Activated CD8-positive, alpha-beta memory T cell treated with anti-CD3 and anti-CD28 coated beads for 36 hours (primary cell): ENCODE results near the gene SMIM5. TPM values are rescaled to one million over a fixed set of nuclear protein-coding genes. Genes with fewer than 3 reads are reported as not detected.

Experiments used
- CTCF ChIA-PET: fragments of 350-600 bp; sonication (Branson Sonifier 250); formaldehyde crosslinking; loops from one replicate; lab custom pipeline; 2021; ENCODE audit warnings: antibody characterized with exemption; lab: Charles Lee
- POLR2A ChIA-PET: fragments of 350-600 bp; sonication (Branson Sonifier 250); formaldehyde crosslinking; loops from one replicate; lab custom pipeline; 2021; ENCODE audit warnings: antibody characterized with exemption; lab: Charles Lee
- total RNA-seq, 2 experiments: library from RNA; stranded (reverse); gene quantifications; one replicate each; pipeline ENCODE4 v1.2.3, GENCODE V29; 2021

SMIM5 gene
- total RNA-seq, 2 experiments from 2014 or later, result 0.25 TPM; not detected in 1

DNA sequence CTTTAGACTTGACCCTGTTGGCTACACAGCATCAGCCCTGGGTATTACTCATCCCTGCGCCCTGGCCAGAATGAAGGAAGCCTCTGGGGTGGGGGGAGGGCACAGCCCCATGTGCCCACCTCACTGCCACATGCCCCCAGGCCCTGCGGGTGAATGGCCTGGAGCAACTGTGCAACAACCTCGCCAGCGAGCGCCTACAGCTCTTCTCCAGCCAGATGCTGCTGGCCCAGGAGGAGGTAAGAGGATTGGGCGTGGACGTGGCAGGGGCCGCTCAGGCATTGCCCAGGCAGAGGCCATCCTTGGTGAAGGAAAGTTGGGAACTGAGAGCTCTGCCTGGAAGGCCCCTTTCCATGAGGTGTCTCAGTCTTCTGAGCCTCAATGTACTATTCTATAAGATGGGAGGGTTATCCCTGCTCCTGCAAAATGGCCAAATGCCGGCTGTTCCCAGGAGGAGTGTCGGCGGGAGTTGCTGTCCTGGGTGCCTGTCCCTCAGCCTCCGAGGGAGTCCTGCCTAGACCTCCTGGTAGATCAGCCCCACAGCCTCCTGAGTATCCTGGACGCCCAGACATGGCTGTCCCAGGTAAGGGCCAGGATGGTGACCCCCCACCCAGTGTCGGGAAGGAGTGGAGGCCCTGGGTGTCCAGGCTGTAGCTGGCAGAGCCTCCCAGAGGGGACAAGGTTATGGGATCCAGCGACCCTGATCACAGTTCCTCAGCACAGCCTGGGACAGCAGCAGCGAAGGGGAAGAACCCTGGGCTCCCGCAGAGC lies 36.7 kb upstream of the SMIM5 start:
- ChIA-PET CTCF (interaction anchor here (0.6 to 1.7 kb wide), 3 partner anchors 18 to 367 kb away, joined by 3 to 8 read pairs (median 3); partner anchors contain the start of gene SMIM5), POLR2A (no interaction called here)

DNA sequence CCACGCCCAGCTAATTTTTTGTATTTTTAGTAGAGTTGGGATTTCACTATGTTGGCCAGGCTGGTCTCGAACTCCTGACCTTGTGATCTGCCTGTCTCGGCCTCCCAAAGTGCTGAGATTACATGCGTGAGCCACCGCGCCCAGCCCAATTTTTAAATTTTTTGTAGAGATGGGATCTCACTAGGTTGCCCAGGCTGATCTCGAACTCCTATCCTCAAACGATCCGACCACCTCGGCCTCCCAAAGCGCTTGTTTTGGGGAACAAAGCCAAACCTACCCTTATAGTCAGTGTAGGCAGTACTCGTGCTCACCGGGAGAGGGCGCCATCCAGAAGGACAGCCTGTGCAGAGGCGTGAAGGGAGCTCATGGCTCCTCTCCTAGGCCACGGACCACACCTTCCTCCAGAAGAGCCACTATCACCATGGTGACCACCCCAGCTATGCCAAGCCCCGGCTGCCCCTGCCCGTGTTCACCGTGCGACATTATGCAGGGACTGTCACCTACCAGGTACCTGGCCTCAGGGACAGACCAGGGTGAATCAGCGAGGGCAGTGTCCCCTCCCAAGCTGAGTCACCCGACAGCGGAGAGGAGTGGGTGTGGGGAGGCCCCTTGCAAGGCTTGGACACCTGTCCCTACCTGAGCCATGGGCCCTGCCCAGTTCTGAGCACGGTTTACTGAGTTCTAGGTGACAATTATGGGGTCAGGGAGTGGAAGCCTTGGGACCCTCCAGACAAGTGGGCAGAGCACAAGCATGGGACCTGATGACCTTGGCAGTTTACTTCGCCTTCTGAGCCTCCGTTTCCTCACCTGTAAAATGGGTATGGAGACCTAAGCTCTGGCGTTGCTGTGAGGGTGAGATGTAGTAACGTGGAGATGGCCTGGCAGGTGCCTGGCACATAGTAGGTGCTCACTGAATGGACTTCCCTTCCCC lies 31.9 kb upstream of the SMIM5 start:
- CTCF ChIA-PET, result interaction anchor here (0.6 to 2.4 kb wide), 22 partner anchors 8 to 152 kb away, joined by 3 to 14 read pairs (median 4); partner anchors contain the start of genes MYO15B and SMIM5
- POLR2A ChIA-PET, result no interaction called here

DNA sequence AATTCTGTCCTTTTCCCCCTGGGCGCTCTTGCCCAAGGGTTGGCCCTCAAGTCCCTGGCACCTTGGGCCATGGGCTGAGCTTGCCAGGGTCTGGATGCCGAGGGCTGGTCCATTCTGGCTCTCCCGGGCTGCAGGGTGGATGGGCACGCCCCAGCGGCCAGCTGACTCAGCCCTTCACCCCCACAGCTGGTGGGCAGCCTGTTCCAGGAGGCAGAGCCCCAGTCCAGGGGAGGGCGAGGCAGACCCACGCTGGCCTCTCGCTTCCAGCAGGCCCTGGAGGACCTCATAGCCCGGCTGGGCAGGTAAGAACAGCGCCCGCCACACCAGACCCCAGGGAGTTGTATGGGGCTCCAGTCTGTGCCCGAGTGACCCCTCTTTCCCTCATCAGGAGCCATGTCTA lies 30.6 kb upstream of the SMIM5 start:
- ChIA-PET POLR2A (no interaction called here), CTCF (interaction anchor here (1.3 to 2.4 kb wide), 5 partner anchors 11 to 147 kb away, joined by 3 to 14 read pairs (median 6); partner anchors contain the start of gene SMIM5)

DNA sequence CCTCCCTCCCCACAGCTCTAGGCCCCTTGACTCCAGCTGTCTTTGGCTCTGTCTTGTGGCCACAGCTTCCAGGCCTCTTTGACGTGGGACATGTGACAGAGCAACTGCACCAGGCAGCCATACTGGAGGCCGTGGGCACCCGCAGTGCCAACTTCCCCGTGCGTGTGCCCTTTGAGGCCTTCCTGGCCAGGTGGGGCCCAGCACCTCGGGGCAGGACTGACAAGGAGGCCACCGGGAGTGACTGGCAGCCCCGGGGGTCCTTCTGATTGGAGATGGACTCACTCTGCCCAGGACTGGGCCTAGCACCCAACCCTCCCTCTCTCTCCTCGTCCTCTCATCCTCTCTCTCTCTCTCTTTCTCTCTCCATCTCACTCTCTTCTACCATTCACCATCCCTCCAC lies 30.1 kb upstream of the SMIM5 start:
- ChIA-PET POLR2A (no interaction called here), CTCF (interaction anchor here (2.2 to 2.4 kb wide), 2 partner anchors 47 to 147 kb away, joined by 5 to 7 read pairs; no protein-coding TSS in a partner anchor)

DNA sequence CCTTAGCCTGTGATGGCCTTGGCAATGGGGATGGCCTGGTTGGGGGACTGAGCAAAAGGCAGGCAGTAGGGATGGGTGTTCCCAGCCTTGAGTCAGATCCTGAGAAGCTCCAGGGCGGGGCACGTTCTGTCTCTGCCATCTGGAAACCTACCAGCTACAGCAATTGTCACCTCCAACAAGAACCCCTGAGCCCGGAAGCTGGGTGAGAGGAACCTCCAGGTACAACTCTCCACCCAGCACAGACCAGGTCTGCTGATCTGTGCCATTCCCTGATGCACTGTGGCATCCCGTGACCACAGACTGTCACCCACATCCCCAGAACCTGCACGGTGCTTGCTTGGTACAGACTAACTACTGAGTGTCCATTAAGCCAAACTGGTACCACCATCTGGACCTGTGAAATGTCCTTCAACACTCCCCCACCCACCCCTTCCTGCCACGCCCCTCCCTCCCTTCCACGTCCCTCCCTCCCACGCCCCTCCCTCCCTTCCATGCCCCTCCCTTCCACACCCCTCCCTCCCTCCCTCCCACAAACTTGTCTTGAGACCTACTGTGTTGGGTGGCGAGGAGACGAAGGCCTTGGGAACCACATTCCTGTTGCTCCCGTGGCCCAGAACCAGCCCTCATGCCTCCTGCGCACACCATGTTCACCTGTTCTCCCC lies 29.1 kb upstream of the SMIM5 start:
- POLR2A ChIA-PET, result no interaction called here
- CTCF ChIA-PET, result interaction anchor here (0.7 kb wide), 1 partner anchor 182 kb away, joined by 3 read pairs; no protein-coding TSS in a partner anchor

DNA sequence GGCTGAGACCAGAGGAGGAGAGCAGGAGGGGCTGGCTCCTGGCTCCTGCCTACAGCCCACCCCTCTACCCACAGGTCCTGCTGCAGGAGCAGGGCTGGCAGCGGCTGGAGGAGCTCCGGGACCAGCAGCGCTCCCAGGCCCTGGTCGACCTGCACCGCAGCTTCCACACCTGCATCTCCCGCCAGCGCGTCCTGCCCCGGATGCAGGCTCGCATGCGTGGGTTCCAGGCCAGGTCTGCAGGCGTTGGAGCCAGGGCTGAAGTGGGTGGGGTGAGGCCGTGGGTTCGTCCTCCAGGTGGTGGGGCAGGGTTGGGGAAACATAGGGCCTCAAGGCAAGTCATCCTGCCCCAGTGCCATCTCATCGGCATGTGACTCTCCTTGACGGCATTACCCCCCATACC lies 27.4 kb upstream of the SMIM5 start:
- CTCF ChIA-PET, result interaction anchor here (1.0 kb wide), 1 partner anchor 27 kb away, joined by 3 read pairs; no protein-coding TSS in a partner anchor
- POLR2A ChIA-PET, result no interaction called here

DNA sequence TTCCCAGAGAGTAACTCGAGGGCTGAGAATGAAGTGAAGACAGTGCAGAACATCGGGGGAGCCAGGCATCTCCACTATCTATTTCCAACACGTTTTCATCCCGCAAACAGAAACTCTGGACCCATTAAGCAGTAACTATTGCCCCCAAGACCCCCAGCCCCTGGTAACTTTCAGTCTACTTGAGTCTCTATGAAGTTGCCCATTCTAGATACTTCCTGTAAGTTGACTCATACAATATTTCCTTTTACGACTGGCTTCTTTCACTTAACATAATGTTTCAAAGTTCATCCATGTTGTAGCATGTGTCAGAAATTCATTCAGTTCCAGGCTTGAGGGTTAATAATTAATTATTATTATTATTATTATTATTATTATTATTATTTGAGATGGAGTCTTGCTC lies 26.1 kb upstream of the SMIM5 start:
- POLR2A ChIA-PET, result no interaction called here
- CTCF ChIA-PET, result no interaction called here

DNA sequence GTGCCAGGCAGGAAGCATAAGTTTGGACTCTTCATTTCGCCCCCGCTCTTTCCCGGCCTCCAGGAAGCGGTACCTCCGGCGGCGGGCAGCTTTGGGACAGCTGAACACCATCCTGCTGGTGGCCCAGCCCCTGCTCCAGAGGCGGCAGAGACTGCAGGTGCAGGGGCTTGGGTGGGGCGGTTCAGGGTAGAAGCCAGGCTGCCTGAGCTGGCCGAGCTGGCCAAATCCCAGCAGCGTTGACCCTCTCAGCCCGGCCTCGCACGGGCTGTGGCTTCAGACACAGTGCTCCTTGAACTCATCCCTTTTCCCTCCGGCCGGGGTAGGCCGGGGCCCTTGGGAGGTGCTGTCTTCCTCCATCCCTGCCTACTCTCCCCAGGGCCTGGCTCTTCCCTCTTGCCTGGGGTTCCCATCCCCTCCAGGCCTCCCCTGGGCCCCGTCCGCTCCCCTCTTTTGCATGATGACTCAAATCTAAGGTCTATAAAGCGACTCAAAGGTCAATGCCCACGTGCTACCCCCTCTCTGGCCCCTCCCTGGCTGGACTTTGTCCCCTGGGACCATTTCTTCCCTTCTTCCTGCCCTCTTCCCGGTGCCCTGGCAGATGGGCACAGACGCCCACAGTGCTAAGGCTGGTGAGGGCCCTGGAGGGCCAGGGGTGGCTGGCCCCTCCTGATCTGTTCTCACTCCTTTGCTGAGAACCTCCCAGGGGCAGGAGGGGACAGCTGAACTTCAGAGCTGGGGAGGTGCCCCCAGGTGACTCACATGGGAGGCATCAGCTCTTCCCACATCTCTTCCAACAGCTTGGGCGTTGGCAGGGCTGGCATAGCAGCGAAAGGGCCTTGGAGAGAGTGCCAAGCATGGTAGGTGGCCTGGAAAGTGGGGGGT lies 22.9 kb upstream of the SMIM5 start:
- ChIA-PET POLR2A (interaction anchor here (0.6 kb wide), 1 partner anchor 14 kb away, joined by 3 read pairs; no protein-coding TSS in a partner anchor), CTCF (no interaction called here)

DNA sequence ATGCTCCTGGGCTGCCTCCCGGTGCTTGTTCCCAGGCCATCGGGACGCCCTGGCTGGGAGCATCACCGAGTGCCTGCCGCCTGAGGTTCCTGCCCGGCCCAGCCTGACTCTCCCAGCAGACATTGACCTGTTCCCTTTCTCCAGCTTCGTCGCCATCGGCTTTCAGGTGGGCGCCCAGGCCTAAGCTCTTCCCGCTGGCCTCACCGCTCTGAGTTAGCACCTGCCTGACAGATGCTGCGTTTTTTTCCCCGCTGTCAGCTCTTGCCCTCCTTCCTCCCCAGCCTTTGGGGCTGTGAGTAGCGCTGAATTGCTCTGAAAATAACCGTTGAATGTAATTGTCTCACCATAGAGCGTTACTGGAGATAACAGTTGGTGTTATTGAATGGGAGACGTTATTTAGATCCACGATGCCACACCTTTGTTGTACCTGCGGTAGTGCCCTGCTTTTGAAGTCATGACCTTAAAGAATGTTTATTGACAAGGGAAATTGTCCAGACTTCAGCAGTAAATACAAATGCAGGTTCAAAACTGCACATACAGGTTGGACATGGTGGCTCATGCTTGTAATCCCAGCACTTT lies 21.3 kb upstream of the SMIM5 start:
- CTCF ChIA-PET, result interaction anchor here (0.7 to 1.7 kb wide), 4 partner anchors 11 to 21 kb away, joined by 3 to 6 read pairs (median 4); partner anchors contain the start of gene SMIM5
- POLR2A ChIA-PET, result no interaction called here

DNA sequence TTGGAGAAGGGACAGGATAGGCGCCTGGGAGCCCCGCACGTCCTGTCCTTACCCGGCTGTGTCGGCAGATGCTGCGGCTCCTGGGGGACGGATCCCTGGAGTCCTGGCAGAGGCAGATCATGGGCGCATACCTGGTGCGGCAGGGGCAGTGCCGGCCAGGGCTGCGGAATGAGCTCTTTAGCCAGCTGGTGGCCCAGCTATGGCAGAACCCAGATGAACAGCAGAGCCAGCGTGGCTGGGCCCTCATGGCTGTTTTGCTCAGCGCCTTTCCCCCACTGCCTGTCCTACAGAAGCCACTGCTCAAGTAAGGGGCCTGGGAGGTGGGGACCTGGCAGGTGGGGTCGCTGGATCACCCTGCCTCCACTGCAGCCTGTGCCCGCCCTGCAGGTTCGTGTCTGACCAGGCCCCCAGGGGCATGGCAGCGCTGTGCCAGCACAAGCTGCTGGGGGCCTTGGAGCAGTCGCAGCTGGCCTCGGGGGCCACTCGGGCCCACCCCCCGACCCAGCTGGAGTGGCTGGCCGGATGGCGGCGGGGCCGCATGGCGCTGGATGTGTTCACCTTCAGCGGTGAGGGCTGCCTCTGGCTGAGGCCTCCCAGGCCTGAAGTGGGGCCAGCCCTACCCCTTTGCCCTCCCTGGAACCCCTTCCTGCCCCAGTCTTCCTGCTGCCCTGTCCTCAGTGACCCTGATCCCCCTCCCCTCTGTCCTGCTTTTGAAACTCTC lies 20.2 kb upstream of the SMIM5 start:
- POLR2A ChIA-PET, result no interaction called here
- CTCF ChIA-PET, result interaction anchor here (1.0 to 1.7 kb wide), 2 partner anchors 12 to 20 kb away, joined by 3 to 4 read pairs; partner anchors contain the start of gene SMIM5

DNA sequence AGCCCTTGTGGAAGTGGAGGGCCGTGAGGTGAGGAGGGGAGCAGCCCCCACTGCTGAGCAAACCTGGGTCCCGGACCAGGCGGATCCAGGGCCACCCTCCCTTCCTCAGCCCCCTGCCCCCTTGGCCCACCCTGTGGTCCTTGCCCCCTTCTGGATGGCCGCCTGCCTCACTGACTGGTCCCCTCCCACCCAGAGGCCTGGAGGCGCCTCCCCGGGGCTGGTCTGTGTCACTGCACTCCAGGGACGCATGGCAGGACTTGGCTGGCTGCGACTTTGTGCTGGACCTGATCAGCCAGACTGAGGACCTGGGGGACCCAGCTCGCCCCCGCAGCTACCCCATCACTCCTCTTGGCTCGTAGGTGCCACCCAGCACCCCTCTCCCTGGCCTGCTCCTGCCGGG lies 19.2 kb upstream of the SMIM5 start:
- ChIA-PET CTCF (interaction anchor here (0.5 to 1.0 kb wide), 2 partner anchors 19 to 136 kb away, joined by 3 read pairs; partner anchors contain the start of gene SMIM5), POLR2A (no interaction called here)

DNA sequence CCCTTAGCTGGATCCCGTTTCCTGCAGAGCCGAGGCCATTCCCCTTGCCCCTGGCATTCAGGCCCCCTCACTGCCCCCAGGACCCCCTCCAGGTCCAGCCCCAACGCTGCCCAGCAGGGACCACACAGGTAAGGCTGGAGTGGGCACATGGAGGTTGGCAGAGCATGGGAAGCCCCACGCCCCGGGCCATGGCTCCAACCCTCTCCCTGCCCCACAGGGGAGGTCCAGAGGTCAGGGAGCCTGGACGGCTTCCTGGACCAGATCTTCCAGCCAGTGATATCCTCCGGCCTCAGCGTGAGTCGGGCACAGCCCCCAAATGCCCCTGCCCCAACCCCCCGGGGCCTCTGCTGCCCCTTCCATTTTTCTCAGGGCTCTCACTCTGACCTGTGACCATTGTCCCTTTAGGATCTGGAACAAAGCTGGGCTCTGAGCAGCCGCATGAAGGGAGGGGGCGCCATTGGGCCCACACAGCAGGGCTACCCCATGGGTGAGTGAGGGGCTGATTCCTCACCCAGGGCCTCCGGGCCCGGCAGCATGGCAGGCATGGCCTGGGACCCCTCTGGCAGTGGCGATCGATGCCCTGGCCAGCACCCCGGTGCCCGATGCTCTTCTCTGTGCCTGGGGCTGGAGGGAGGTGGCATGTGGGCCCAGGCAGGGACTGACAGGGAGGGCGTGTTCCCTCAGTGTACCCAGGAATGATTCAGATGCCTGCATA lies 18.5 kb upstream of the SMIM5 start:
- POLR2A ChIA-PET, result no interaction called here
- CTCF ChIA-PET, result interaction anchor here (0.5 to 1.4 kb wide), 3 partner anchors 13 to 135 kb away, joined by 3 read pairs; partner anchors contain the start of gene SMIM5

DNA sequence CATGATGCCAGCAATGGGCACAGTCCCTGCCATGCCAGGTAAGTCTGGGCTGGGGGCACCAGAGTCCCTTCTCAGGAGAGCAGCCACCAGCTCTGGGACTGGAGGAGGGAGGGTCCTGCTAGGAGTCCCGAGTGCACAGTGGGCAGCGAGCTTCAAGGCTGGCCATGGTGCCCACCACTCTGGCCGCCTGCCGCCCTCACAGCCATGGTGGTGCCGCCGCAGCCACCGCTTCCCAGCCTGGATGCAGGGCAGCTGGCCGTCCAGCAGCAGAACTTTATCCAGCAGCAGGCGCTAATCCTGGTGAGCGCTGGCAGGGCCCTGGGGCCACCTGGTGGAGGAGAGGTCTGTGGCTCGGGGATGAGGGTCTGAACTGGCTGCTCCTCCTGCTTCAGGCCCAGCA lies 17.9 kb upstream of the SMIM5 start:
- ChIA-PET CTCF (interaction anchor here (0.9 to 1.4 kb wide), 2 partner anchors 10 to 14 kb away, joined by 3 to 4 read pairs; no protein-coding TSS in a partner anchor), POLR2A (no interaction called here)

DNA sequence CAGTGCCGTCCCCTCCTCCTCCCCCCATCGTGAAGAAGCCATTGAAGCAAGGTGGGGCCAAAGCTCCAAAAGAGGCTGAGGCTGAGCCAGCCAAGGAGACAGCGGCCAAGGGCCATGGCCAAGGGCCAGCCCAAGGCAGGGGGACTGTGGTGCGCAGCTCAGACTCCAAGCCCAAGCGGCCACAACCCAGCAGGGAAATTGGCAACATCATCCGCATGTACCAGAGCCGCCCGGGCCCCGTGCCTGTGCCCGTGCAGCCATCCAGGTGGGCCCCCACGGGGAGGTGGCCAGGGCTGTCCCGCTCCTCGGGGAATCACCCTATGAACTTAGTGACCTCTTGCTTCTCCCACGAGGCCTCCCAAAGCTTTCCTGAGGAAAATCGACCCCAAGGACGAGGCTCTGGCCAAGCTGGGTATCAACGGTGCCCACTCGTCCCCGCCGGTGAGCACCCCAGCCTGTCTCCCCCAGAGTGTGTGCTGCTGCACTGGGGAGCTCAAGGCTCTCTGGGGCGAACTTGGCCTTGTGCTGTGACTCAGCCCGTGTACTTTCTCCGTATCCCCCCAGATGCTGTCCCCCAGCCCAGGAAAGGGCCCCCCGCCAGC lies 16.6 kb upstream of the SMIM5 start:
- ChIA-PET CTCF (interaction anchor here (0.9 to 2.2 kb wide), 4 partner anchors 8 to 17 kb away, joined by 3 to 12 read pairs (median 3); partner anchors contain the start of gene SMIM5), POLR2A (no interaction called here)

DNA sequence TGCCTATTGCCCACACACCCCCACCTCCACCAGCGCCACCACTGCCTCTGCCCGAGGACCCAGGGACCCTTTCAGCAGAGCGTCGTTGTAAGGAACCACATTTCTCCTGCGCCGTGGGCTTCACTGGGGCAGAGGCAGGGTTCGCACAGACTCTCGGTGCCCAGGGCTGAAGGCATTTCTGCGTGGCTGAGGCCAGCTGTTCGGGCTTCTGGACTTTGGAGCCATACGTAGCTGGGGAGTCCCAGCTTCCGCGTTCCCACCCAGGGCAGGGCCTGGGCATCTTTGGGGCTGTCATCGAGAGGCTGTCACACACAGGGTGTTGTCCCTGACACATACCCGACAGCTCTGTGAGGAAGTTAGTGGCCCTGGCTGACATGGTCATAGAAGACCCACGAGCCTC lies 16.0 kb upstream of the SMIM5 start:
- ChIA-PET CTCF (interaction anchor here (0.9 to 2.2 kb wide), 3 partner anchors 8 to 16 kb away, joined by 3 to 12 read pairs (median 3); partner anchors contain the start of gene SMIM5), POLR2A (no interaction called here)

DNA sequence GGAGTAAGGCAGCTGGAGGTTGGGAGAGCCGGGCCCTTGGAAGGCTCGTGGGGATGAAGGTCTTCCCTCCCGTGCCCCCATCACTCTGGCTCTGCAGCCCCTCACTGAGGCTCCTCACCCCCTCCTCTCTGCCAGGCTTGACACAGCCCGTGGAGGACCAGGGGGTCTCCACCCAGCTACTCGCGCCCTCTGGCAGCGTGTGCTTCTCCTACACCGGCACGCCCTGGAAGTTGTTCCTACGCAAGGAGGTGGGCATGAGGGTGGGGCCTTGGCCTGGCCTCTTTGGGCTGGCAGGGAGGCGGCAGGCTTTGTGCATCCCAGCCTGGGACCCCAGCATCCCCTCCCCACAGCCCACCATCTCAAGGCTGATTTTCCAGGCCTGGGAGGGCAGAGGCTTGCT lies 15.6 kb upstream of the SMIM5 start:
- CTCF ChIA-PET, result interaction anchor here (0.9 to 2.2 kb wide), 3 partner anchors 8 to 16 kb away, joined by 3 to 12 read pairs (median 3); partner anchors contain the start of gene SMIM5
- POLR2A ChIA-PET, result no interaction called here
